CD4-positive, alpha-beta T cell treated with Interleukin-17A for 1 hour (primary cell): ENCODE data around the gene ATP10A.

ENCODE experiments used
- DNase-seq: peaks from one replicate; pipeline ENCODE4 v3.0.0-alpha.2; 2020

The ATP10A gene

GRCh38 chr15:25633862-25634261 lies 229.3 kb downstream of the ATP10A start:
- DNase-seq, result no peak

GRCh38 chr15:25631971-25632370 lies 231.2 kb downstream of the ATP10A start:
- DNase-seq, result no peak
